ENCODE data around the gene TSPAN3.
A peak's percentile ranks its signal among the peaks of the same experiment; 100 is the strongest.

TSPAN3 gene

GRCh38 chr15:77025941-77026411, 44.9 kb downstream of the TSPAN3 start:
- DNase-seq (ENCODE audit: extremely low read depth, low read depth) = no peak
- no peak for TF ChIP-seq CTCF (IDR thresholded peaks at IDR 0.05; ENCODE audit: low read depth, low read length)

GRCh38 chr15:77025083-77025901, 45.6 kb downstream of the TSPAN3 start:
- no peak for DNase-seq (ENCODE audit: extremely low read depth, low read depth)
- no peak for TF ChIP-seq CTCF (IDR thresholded peaks at IDR 0.05; ENCODE audit: low read depth, low read length)

- DNase-seq (ENCODE audit: extremely low read depth, low read depth) = peak; percentile 12
- TF ChIP-seq CTCF (IDR thresholded peaks at IDR 0.05; ENCODE audit: low read depth, low read length) = peak; percentile 93
Measured at GRCh38 chr15:77024273-77025082, 46.4 kb downstream of the TSPAN3 start.

- no peak for TF ChIP-seq CTCF (IDR thresholded peaks at IDR 0.05; ENCODE audit: low read depth, low read length)
- DNase-seq (ENCODE audit: extremely low read depth, low read depth) = no peak
Measured at GRCh38 chr15:77023576-77024272, 47.2 kb downstream of the TSPAN3 start.

- no peak for TF ChIP-seq CTCF (IDR thresholded peaks at IDR 0.05; ENCODE audit: low read depth, low read length)
- no peak for DNase-seq (ENCODE audit: extremely low read depth, low read depth)
Measured at GRCh38 chr15:77022646-77023575, 48.0 kb downstream of the TSPAN3 start.

GRCh38 chr15:77021803-77022381, 49.0 kb downstream of the TSPAN3 start:
- no peak for DNase-seq (ENCODE audit: extremely low read depth, low read depth)
- no peak for TF ChIP-seq CTCF (IDR thresholded peaks at IDR 0.05; ENCODE audit: low read depth, low read length)

Measured in AG09319 (cell line).